NCI-H1092 (cell line): ENCODE results near the gene RXRA.

ENCODE experiments used
- DNase-seq: peaks from one replicate; lab custom pipeline; 2025; lab: John Stamatoyannopoulos, UW

Gene RXRA

DNA sequence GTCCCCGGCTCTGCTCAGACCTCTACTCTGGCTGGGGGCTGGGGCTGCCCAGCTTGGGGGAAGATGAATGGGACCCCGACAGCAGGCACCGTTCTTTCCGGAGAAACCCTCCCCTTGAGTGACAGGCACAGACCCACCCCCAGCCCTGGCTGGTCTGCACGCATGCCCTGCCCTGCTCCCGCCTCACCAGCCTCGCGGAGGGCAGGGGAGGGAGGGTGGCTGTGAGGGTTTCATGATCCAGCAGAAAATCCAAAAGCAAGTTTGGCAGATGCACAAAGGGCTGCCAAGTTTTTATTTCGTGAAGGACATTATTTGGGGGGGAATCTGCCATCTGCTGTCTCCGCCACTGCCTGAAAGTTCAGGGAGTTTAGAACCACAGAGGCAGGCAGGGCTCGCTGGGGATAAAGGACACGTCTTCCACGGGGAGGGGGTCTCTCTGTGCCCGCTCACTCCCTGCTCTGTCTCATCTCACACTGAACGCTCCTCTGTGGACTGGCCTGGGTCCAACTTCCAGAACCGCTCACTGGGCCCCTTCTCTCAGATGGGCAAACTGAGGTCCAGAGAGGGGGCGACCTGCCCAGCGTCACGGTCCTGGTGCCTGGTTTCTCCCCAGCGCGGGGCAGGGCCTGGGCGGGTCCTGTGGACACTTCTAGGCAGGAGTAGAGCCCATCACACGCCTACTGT, 92.9 kb downstream of the RXRA start:
- DNase-seq: no peak

DNA sequence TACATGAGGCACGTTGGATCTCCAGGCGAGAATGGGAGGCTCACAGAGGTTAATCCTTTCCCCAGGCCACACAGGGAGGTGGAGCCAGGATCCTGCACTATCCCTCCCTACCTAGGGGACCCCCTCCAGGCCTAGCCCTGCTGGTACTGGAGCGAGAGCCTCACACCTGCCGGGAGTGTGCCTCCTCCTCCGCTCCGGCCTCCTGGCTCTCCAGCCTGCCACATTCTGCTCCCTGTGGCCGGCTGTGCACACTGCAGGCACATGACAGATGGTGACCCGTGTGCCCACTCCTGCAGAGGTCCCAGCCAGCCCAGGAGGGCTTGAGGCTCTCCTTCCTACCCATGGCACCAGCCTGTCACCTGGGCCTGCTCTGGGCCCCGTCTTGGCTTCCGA, 93.4 kb downstream of the RXRA start:
- DNase-seq: no peak

GRCh38 chr9:134420281-134420845, 94.1 kb downstream of the RXRA start:
- DNase-seq: no peak

GRCh38 chr9:134420974-134421432, 94.7 kb downstream of the RXRA start:
- DNase-seq: no peak

DNA sequence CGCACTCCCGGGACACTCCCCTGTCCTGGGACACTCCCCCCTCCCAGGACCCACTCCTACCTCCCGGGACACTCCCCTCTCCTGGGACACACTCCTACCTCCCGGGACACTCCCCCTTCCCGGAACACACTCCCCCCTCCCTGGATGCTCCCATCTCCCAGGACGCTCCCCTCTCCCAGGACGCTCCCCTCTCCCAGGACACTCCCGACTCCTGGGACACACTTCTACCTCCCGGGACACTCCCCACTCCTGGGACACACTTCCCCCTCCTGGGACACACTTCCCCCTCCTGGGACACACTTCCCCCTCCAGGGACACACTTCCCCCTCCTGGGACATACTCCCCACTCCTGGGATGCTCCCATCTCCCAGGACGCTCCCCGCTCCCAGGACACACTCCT, 95.6 kb downstream of the RXRA start:
- no peak for DNase-seq

DNA sequence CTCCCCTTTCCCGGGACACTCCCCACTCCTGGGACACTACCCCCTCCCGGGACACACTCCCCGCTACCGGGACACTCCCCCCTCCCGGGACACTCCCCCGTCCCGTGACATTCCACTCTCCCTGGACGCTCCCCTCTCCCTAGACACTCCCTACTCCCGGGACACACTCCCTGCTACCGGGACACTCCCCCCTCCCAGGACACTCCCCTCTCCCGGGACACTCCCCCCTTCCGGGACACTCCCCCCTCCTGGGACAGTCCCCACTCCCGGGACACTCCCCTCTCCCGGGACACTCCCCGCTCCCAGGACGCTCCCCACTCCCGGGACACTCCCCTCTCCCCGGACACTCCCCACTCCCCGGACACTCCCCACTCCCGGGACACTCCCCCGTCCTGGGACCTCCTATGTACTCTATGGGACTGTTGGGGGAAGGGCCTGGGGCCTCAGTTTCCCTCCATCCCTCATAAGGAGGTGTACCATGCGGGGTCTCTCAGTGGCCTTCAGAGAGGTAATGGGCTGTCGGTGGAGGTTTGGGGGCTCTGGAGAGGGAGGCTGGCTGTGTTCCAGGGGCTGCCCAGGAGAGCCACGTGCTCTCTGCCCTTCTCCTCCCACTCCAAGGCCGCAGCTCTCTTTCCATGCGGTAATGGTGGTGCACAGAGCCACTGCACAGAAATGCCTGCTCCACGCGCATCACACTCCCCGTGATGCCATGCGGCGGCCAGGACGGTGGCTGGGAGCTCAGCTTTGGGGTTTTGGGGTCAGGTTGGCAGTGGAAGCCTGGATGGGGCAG, 96.2 kb downstream of the RXRA start:
- no peak for DNase-seq

- no peak for DNase-seq
These were observed 96.9 kb downstream of the RXRA start for GRCh38 chr9:134423166-134423565.

- DNase-seq: no peak
These were observed 97.5 kb downstream of the RXRA start for GRCh38 chr9:134423749-134424148.

DNA sequence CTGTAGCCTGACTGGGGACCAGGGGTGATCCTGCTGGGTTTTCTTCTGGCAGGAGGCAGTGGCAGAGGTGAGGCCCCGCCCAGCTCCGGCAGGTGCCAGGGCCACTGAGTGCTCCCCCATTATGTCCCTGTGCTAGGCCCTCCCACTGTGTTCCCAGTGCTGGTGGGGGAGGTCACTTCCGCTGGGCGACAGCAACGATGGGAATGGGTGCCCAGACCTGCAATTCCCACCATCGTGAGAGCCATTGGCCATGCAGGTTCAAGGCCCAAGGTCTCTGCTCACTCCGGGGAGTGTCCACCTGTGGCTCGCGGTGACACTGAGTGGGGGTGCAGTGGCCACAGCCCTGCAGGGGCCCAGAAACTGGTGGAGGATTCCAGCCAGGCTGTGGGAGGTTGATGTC, 98.6 kb downstream of the RXRA start:
- peak; percentile 19 for DNase-seq

DNA sequence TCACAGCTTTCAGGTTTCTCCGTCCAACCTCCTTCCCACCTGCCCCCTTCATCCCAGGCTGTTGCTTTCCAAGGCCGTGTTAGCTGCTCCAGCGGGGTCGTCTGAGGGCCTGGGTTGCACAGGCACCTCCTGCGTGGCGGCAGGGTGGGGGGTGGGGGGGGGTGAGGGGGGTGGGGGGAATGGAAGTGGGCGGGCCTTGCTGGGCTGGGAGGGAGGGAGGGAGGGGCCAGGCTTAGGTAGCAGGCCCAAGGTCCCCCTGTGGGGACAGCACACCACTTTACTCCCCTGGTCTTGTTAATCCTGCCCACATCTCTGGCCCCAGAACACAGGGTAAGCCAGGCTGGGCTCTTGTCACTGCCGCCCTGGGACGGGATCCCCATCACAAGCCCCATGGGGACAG, 99.1 kb downstream of the RXRA start:
- DNase-seq: no peak

GRCh38 chr9:134425812-134426211, 99.6 kb downstream of the RXRA start:
- DNase-seq: no peak

GRCh38 chr9:134426436-134426835, 100.2 kb downstream of the RXRA start:
- no peak for DNase-seq

- DNase-seq: no peak
These were observed 101.0 kb downstream of the RXRA start for GRCh38 chr9:134427153-134427782.

GRCh38 chr9:134428559-134428958, 102.3 kb downstream of the RXRA start:
- DNase-seq: no peak

DNA sequence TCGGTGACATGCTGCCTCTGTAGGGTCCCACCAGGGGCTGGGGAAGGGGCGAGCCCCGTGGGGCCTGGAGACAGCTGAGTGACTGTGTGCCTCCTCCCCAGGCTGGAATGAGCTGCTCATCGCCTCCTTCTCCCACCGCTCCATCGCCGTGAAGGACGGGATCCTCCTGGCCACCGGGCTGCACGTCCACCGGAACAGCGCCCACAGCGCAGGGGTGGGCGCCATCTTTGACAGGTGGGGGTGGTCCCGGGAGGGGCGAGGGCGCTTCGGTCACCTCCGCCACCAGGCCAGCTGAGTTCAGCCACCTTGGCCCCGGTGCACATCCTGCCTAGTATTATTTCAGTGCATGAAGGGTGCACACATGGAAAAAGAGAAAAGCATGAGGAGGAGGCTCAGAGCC, 102.8 kb downstream of the RXRA start:
- DNase-seq: no peak

GRCh38 chr9:134429481-134429880, 103.2 kb downstream of the RXRA start:
- DNase-seq: no peak

DNA sequence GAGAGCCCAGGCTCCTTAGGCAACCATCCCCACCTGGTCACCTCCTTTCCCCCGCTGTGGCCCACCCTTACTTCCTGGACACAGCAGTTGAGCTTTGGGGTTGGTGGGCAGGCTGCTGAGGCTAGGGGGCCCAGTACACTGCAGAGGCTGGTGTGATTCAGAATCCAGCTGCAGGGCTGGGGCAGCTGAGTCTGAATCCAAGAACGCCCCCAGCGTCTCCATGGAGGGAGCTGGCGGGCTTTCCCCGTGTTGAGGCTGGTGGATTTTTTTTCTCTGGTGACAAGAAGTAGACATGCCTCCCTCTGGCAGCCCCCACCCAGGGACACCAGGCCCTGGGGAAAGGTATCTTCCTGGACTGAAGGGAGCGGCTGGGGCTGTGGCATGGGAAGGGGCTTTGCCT, 104.8 kb downstream of the RXRA start:
- no peak for DNase-seq

GRCh38 chr9:134431626-134432025, 105.4 kb downstream of the RXRA start:
- no peak for DNase-seq

- no peak for DNase-seq
These were observed 106.2 kb downstream of the RXRA start for GRCh38 chr9:134432471-134432870.

DNA sequence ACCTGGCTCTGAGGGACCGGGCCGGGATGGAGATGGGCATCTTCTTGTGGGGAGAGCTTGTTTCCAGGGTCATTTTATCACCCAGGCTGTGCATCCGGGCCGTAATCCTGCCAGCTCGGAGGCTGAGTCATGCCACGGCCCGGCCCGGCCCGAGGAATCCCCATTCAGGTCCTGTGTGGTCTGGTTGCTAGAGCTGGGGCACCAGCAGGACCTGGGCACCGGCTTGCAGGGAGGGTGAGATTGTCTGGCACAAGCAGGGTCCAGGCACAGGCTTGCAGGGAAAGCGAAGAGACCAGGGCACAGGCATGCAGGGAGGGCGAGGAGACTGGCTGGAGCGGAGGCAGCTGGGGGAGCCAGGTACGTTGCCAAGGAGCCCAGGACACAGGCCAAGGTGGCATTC, 106.8 kb downstream of the RXRA start:
- no peak for DNase-seq

- no peak for DNase-seq
These were observed 107.9 kb downstream of the RXRA start for GRCh38 chr9:134433909-134434882.
